Embryonic facial prominence (tissue), 1 donor: ENCODE data around the gene CADPS.

Experiments
- DNase-seq: peaks from one replicate; pipeline ENCODE4 v3.0.0-alpha.2; 2016; ENCODE audit errors: extremely low spot score

Gene CADPS

DNA sequence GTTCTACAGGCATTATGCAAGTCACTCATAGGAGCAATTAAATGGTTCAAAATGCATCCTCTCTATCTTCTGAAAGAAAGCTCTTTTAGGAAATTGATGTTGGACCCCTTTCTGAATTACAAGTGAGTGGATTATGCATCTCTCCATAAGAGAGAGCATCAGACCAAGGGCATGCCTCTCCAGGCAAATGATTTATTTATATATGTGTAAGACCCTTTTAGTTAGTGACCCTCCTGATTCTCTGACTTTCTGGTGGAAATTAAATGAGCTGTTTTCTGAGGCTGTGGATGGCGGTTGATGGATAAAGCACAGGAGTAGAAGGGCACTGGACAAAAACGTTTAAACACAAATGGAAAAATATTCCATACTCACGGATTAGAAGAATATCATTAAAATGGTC, 62.6 kb downstream of the CADPS start:
- no peak for DNase-seq

DNA sequence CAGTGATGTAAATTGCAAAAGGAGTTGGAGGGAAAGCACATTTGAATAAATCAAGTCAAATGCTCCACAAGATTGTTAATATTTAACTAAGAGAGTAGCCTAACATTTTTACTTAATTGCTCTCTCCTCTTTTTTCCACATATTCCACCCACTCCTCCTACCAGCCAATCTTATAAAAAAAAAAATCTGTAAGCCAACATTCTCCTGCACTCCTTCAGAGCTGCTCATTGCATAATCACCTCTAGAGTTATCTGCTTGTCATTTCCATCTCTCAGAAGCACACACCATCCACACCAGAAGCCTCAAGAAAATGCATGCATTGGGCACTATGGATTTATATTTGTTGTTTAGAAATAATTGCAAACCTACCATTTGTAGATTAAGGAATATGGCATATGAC, 64.1 kb downstream of the CADPS start:
- DNase-seq = no peak

DNA sequence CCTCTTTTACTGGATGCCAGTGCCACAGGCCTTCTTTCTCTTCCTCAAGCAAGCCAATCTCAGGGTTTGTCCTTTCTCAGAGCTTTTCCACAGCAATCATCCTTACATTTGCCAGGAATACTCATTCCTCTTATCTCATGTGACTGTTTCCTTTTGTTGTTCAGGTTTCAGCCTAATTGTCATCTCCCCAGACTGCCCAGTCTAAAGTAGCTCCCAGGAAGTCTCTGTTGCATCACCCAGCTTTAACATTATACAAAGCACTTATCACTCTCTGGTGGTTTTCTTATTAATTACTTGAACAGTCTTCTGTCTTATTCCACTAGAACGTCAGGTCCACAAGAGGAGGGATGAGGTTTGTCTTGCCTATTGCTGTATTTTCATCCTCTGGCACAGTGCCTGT, 65.8 kb downstream of the CADPS start:
- no peak for DNase-seq

DNA sequence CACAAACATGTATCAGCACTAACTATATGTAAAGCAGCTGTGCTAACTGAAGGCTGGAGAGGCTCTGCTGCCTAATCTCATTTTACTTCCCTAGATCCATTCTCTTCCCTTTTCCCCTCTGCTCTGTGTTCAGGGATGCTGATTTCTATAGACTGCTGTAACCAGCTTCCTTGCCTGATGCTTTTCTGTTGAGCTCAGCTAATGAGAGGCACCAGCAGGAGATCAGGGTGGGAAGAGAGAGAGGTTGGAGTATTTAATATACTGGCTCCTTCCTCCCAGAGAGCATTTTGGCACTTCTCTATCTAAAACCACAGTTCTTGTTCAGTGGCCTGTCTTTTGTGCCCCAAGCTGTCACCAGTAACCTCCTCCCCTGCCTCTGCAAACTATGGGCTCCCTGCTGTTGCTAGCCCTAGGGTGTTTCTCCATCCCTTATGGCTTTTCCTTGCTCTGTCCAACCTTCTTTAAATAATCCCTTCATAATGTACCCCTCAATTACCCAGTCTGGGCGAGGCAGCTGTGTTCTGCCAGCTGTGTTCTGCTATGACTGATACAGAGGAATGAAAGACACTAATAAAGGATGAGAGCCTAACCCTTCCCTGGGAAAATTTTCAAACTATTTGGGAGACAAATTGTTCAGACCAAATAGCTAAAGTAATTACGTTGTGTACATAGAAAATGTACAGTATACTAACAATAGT, 69.5 kb downstream of the CADPS start:
- no peak for DNase-seq

DNA sequence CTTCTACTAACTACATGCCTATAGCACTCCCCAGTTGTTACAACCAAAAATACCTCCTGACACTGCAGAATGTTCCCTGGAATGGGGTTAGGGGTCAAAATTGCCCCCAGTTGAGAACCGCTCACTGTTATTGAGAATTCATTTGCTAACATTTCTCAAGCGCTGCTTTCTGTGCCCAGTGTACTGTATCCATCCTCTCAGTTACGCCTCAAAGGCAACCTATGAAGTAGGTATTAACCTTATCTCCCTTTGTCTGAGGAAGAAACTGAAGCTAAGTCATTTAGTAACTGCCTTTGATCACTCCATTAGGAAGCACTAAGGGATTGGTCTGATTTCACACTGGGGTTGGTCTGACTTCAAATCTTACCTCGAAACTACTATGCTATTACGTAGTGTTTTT, 70.1 kb downstream of the CADPS start:
- DNase-seq = no peak

DNA sequence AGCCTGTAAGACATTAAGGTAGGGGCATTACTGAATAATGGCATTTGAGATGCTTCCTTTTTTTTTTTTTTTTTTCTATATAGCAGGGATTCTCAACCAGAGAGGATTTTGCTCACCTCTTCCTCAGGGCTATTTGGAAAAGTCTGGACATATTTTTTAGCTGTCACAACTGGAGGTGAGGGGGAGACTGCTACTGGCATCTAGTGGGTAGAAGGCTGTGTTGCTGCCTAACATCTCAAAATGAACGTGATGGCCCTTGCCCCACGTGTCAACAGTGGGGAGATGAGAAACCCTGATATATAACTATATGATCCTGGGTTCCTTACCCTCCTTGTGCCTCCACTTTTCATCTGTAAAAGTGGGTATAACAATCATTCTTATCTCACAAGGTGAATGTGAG, 71.9 kb downstream of the CADPS start:
- no peak for DNase-seq

DNA sequence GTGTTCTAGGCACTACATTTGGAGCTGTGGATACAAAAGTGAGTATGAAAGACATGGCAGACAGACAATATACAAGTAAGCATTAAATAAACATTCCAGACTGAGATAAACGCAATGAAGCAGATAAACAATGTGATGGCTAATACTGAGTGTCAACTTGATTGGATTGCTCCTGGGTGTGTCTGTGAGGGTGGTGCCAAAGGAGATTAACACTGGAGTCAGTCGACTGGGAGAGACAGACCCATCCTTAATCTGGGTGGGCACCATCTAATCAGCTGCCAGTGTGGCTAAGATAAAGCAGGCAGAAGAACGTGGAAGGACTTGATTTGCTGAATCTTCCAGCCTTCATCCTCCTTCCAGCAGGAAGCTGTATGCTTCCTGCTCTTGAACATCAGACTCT, 77.2 kb downstream of the CADPS start:
- no peak for DNase-seq

DNA sequence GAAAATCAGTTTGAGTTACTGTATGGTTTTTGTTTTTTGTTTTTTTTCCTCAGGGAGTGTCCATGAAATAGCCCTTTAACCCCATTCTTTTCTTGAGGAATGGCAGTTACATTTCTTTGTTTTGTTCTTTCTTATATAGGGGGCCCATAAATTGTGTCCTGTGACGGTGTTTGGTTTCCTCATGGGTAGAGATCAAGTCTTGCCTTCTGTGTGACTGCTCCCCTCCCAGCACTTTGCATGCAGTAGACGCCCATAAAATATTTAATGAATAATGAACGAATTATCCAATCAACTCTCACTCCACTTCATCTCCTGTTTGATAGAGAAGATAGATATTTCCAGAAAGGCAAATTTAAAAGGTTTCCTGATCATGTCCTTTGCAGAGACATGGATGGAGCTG, 78.1 kb downstream of the CADPS start:
- DNase-seq = no peak

DNA sequence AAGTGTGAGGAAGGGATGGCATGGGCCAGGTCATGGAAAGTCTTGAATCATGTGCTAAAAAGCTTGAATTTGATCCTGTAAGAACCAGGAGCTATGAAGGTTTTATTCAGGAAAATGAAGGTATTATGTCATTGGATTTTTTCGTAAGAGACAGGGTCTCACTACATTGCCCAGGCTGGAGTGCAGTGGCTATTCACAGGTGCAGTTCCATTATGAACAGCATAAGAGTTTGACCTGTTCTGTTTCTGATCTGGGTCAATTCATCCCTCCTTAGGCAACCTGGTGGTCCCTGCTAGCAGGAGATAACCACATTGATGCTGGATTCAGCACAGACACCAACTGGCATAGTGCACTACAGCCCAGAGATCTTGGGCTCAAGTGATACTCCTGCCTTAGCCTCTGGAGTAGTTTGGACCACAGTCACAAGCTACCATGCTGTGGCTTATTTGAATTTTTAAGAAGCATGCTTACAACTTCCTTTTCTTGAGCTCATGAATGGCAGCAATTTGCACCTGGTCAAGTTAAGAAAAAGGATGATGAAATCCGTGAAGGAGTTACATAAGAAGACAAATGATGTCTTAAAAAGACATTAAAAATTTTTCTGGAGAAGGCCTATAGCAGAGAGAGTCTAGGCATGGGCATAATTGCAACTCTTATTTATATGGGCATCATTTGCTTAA, 79.1 kb downstream of the CADPS start:
- no peak for DNase-seq

DNA sequence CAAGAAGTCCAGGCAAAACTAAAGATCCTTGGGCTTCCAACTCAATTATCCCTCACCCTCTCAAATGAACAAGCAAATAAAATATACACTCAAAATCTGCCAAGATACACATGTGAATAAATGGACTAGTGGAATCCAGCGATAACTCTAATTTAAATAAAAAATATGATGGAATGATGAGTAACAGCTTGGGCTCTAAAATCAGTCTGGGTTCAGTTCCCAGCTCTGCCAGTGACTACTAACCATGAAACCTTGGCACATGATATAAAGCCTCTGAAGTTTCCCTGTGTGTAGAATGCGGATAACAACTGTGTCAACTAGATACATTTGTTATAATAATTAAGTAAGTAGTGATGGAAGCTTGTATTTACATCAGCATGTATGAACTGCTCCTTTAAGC, 81.3 kb downstream of the CADPS start:
- DNase-seq = no peak

DNA sequence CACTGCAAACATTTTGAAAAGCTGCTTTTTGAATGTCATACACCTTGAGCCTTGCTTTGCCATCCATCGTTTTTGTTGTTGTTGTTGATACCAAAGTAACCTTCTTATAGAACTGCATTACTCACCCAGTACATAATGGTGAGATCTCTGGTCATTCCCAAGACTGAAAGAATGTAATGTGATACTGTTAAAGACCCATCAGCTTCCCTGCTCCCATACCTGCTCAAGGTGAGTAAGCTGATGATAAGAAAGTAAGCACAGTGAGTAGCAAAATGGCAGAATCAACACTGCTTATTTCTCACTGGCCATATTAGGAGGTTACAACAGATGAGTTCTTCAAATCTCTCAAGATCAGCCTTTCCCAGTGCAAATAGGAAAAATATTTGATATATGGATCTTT, 89.8 kb downstream of the CADPS start:
- DNase-seq = no peak

DNA sequence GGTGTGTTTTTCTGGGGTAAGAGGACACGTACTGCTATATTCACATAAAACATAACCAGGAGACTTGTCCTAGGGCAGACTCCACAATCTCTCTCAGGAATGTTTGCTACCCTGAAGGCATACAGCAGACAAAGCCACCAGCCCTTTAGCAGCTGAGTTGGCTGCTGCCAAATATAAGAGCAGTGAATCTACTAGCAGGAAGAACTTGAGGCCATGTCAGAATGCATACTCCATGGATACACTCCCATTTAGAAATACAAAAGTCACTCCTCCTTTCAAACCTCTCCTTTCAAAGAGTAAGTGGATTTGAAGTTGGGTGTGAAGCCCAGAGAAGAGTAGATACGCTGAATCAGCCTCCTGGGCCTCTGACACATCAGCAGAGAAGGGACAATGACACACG, 94.1 kb downstream of the CADPS start:
- DNase-seq = no peak

DNA sequence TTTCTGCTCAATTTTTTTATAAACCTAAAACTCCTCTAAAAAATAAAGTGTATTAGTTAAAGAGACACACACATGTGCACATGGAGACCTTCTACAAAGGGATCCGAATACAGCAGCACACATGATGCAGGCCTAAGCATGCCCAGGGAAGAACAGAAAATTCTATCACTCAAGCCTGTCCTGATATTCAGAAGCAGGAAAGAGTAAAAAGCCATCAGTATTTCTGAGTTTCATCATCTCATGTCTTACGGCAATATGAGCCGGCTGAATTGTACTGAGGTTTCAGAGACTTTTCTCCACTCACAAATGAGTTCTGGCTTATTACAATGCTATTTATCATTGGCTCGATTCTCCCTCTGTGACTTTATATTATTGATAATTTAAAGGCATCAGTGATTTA, 97.5 kb downstream of the CADPS start:
- DNase-seq = no peak

DNA sequence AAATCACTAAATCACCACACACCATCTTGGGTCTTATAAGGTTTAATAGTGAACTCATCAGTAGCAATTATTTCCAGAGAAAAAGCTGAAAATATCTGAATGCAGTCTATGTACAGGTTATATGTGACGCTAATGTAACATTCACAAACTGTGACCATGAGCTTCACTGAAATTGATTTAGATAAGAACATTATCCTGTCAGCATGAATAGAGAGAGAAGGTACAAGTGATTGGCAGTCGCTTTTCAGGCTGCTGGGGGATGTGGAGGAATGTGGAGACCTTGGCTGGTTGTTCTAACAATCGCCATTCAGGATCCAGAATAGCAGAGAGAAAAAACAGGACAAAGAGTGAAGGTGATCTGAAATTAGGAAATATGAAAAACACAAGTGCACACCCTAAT, 98.1 kb downstream of the CADPS start:
- DNase-seq = no peak

DNA sequence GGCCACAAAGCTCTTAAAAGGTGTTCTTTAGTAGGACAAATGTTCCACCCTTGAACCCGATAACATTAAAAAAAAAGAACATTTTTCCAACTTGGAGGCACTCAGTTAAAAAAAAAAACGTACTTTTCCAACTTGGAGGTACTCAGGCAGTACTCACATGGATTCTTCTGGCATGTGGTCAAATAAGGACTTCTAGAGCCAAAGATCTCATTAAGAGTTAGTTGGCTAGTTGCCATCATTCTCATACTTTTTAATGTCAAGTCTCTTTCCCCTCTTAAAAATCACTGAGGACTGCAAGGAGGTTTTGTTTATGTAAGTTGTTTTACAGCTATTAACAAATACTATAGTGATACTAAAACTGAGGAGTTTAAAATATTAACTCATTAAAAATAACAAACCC, 101.0 kb downstream of the CADPS start:
- no peak for DNase-seq

DNA sequence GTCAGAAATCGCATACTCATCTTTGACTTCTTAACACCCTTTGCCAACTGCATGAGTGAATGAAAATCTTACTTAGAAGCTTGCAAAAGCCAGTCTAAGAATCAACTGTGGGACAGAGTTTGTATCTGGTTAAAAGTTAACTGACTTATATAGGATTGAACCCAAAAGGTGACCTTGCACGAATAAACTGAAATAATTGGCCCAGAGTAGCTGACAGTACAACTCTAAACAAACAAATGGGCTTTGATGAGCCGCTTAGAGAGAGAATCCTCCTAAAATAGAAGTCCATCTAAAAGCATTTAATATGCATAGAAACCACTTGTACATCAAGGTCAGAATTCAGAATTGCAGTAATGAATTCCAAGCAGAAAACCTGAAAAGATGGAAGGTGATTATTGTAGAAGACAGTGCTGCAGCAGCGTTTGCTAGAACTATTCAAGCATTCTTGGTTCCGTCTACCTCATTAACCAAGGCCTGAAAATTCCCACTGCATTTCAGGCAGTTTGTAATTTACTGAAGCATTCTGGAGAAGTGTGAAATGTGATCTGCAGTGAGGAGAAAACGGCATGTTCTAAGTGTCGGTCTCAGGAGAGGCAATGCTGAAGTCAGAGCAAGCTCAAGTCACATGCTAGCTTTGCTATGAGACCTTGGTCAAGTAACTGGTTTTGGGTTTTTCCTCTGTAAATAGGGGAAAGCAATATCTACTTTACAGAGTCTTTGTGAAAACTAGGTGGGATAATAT, 103.7 kb downstream of the CADPS start:
- DNase-seq = no peak

DNA sequence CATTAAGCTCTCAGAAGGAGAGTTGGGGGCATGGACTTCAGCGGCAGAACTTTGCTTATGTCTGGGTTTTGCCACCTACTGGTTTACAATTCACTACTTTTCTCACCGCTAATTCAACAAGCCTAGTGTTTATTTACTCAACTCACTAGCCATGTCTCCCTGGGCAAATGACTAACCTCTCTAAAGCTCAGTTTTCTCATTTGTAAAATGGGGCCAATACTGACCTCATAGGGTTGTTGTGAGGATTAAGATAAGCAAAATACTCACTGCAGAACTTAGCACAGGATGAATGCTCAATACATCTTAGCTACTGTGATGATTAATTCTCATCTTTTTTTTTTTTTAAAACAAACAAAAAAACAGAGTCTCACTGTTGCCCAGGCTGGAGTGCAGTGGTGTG, 106.3 kb downstream of the CADPS start:
- DNase-seq = no peak

DNA sequence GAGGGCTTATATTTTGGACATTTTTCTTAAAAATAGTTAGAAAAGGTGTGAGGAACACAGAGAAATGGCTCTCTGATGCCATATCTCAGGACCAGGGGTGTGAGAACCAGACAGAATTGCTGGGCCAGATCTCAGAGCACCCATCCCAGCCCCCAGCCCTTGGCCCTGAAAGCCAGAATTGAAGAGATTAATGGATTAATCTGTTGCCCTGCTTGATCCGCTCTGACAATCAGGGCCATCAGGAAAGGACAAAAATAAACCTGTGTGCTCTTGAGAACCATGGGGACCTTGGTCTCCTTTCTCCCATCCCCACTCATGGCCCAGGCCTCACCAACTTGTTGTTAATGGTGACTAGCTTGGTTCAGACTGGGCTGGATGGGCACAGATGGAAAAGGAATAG, 113.5 kb downstream of the CADPS start:
- no peak for DNase-seq

DNA sequence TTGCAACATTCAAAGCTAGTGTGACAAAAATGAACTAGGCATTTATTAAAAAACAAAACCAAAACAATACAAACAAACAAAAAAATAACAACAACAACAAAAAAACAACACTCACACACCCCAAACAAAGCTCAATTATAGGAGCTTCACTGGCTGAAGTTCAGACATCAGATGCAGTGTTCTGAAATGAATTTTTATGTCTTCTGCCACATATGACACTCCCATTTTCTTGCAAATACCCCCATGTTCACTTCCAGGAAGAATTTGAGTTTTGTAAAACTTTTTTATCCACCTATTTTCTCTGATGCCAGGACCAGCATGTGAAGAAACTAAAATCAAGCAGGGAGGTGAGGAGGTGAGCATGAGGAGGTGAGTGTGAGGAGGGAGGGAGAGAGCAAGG, 113.9 kb downstream of the CADPS start:
- DNase-seq = no peak

DNA sequence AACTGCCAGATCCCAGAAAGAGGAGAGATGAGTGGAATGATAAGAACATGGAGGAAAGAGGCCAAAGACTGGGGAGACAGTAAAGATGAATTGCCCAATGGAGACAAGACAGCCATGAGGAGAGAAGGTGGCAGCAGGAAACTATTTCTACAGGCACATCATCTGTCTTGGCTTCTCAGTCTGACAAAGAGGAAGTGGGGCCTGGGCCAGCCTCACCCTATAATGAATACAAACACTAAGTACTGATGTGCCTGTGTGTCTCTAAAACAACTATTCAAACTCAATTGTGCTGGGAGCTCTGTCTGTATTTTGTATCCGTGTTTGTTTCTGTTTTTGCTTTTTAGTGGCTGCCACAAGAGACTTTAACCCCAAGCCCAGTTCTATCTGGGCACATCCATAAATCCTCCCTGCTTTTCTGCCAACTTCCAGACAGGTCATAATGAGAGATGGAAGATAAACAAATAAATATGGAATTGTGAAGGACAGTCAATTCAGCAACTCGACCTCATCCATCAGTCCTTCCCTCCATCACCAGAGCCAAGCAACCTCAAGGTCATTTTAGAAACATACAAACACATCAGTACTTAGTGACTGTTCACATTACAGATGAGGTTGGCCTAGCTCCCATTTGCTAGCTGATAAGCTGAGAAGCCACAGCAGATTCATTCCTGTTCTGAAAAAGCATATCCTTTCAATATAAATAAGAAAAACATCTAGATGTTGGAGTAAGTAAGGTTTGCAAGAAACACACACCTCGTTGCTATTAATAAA, 116.7 kb downstream of the CADPS start:
- no peak for DNase-seq

DNA sequence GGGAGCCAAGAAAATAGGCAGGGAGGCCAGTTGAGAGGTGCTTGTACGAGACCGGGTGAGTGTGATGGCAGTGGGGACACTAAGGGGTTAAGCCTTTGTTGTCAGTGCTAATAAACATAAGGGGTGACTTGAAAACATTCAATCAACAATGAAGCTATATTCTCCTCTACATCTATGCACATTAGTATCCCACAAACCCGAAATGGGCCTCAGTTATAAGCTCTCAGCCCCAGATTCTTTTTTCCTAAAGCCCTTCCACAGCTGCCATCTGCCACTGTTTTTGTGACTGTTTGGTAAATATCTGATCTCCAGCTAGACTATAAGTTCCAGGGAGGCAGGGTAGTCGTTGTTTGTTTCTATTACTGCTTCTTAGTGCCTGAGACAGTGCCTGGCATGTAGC, 118.2 kb downstream of the CADPS start:
- no peak for DNase-seq

DNA sequence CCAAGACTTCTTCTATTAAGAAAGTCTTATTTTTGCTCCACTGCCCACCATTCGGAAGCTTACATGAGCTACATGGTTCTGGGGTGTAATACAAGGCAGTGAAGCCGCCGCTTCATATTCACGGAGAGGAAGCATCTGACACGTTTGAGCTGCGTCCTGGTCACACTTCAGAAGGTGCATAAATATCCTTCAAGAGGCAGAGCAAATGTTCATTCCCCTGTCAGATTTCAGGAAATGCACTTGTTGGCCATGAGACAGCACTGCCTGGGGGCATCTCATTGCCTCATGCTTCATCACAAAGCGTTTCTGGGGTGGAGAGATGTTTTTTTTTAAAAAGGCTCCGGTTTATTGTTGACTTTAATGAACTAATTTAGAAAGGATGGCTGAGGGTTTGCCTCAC, 119.9 kb downstream of the CADPS start:
- no peak for DNase-seq
